Naive thymus-derived CD8-positive, alpha-beta T cell (primary cell): Measurements from ENCODE around the gene UROC1. TPM values are rescaled to one million over a fixed set of nuclear protein-coding genes. Genes with fewer than 3 reads are reported as not detected.

ENCODE experiments used
- ATAC-seq, 2 donors: fragments of 150-1000 bp; cut with Tn5 transposase in 1 of 2; sonication (Bioruptor Pico), chemical (Tn5 transposase) in 1 of 2; 1 replicate in 1 of 2; 2 replicates in 1 of 2; pipeline ENCODE4 v1.10.0; 2021; ENCODE audit warnings: mild to moderate bottlenecking in 2 of 2, moderate library complexity in 2 of 2
- POLR2A ChIA-PET: fragments of 350-600 bp; sonication (Branson Sonifier 250); formaldehyde crosslinking; loops from one replicate; lab custom pipeline; 2021; ENCODE audit warnings: antibody characterized with exemption; lab: Charles Lee
- DNase-seq, 10 donors: peaks; one replicate each; pipeline versions ENCODE4 v3.0.0 to v3.0.0-alpha.2; 2020 to 2022
- H3K27ac Mint-ChIP-seq, 10 donors: one replicate each; pipeline ENCODE4 v1.8.0; 2020 to 2022; ENCODE audit warnings: mild to moderate bottlenecking in 10 of 10, mixed read lengths in 10 of 10, moderate library complexity in 4 of 10, inconsistent platforms in 1 of 10
- H3K27me3 Mint-ChIP-seq, 5 donors: one replicate each; pipeline ENCODE4 v1.8.0; 2021 to 2022; ENCODE audit warnings: mixed read lengths in 5 of 5
- H3K36me3 Mint-ChIP-seq, 3 donors: one replicate each; pipeline ENCODE4 v1.8.0; 2020 to 2022; ENCODE audit warnings: mixed read lengths in 3 of 3, mild to moderate bottlenecking in 2 of 3, inconsistent platforms in 1 of 3
- H3K4me1 Mint-ChIP-seq, 4 donors: one replicate each; pipeline ENCODE4 v1.8.0; 2021 to 2022; ENCODE audit warnings: mixed read lengths in 4 of 4
- H3K4me3 Mint-ChIP-seq, 10 donors: one replicate each; pipeline ENCODE4 v1.8.0; 2020 to 2022; ENCODE audit warnings: mild to moderate bottlenecking in 10 of 10, mixed read lengths in 10 of 10, moderate library complexity in 6 of 10, inconsistent platforms in 1 of 10
- H3K9me3 Mint-ChIP-seq, 9 donors: one replicate each; pipeline ENCODE4 v1.8.0; 2020 to 2022; ENCODE audit warnings: mixed read lengths in 9 of 9, mild to moderate bottlenecking in 3 of 9, inconsistent platforms in 1 of 9, moderate library complexity in 1 of 9
- polyA plus RNA-seq, 3 donors: library from polyadenylated mRNA; unstranded; fragments of 300-500 nt; fragmentation: Illumina TruSeq; gene quantifications; one replicate each; pipeline ENCODE4 v1.2.3, GENCODE V29; 2021
- total RNA-seq, 8 experiments: library from RNA in 2 of 8; stranded (reverse) in 2 of 8; gene quantifications; one replicate each; pipeline ENCODE4 v1.2.3 and lab custom pipeline; 2021 to 2026

Gene UROC1
- total and polyA plus RNA-seq, 5 experiments from 2014 or later = 0.07 to 0.67 (median 0.11) TPM

GRCh38 chr3:126543457-126544061 lies 26.0 kb upstream of the UROC1 start:
- no peak overlapping the region for H3K27ac Mint-ChIP-seq
- peaks cover 0 to 9% (median 6%) of the 10 kb centered on the region in 4 donors for H3K4me1 Mint-ChIP-seq
- no peak overlapping the region for H3K4me3 Mint-ChIP-seq
- peaks cover 0 to 1% (median 0%) of the 10 kb centered on the region in 9 donors for H3K9me3 Mint-ChIP-seq
- peaks cover 0 to 20% (median 4%) of the 10 kb centered on the region in 5 donors for H3K27me3 Mint-ChIP-seq
- no peak for ATAC-seq
- POLR2A ChIA-PET = no interaction called here
- DNase-seq = peak in 1 of 10 donors; percentile 48
- no peaks in the 10 kb centered on the region for H3K36me3 Mint-ChIP-seq

DNA sequence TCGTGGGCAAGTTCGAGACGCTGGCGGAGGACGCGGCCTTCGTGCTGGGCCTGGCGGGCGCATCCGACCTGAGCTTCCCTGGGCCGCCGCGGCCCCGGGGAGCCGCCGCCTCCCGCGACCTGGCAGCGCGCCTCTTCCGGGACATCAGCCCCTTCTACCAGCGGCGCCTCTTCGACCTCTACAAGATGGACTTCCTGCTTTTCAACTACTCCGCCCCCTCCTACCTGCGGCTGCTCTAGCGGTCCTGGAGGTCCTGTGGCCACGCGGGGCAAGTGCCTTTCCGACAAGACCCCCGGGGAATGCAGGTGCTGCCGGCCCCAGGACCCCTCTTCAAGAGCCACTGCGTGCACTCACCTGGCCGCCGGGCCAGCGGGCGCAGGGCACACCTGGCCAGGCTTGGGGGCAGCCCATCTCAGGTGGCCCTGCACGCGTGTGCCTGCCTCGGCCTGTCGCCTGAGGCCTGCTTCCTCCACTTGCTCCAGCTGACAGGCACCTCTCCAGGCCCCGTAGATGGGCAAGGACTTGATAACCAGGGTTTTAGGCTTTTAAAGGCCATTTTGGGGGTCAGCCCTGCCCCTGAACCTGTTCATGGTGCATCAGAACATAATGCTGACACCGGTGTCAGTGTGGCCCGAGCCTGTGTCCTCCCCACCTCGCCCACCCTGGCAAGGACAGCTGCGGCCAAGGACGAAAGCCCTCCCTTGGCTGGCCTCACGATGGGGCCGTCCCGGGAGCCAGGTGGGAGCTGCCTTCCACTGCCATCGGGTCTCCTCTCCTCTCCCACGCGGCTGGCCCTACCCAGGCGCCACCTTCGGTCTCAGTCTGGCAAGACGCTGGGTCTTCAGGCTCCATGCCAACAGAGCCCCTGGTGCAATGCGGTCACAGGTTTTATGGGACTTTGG lies 25.0 kb upstream of the UROC1 start:
- H3K4me3 Mint-ChIP-seq = no peak overlapping the region
- H3K9me3 Mint-ChIP-seq = peaks cover 0 to 1% (median 0%) of the 10 kb centered on the region in 9 donors
- no peaks in the 10 kb centered on the region for H3K36me3 Mint-ChIP-seq
- peak in 2 of 10 donors; percentile 13 to 61 for DNase-seq
- POLR2A ChIA-PET = no interaction called here
- H3K27ac Mint-ChIP-seq = no peak overlapping the region
- H3K4me1 Mint-ChIP-seq = peaks cover 0 to 9% (median 5%) of the 10 kb centered on the region in 4 donors
- peaks cover 0 to 20% (median 4%) of the 10 kb centered on the region in 5 donors for H3K27me3 Mint-ChIP-seq
- no peak for ATAC-seq

- Mint-ChIP-seq H3K27ac (no peak overlapping the region), H3K27me3 (peaks cover 0 to 20% (median 8%) of the 10 kb centered on the region in 5 donors), H3K4me3 (no peak overlapping the region), H3K4me1 (peaks cover 0 to 9% (median 5%) of the 10 kb centered on the region in 4 donors), H3K36me3 (no peaks in the 10 kb centered on the region), H3K9me3 (peaks cover 0 to 1% (median 0%) of the 10 kb centered on the region in 9 donors)
- ATAC-seq (no peak), DNase-seq (peak in 2 of 10 donors; percentile 7 to 27)
- POLR2A ChIA-PET = no interaction called here
Observed at GRCh38 chr3:126541628-126542339, 24.2 kb upstream of the UROC1 start.

GRCh38 chr3:126540951-126541627 lies 23.5 kb upstream of the UROC1 start:
- Mint-ChIP-seq H3K9me3 (peaks cover 0 to 1% (median 0%) of the 10 kb centered on the region in 9 donors), H3K4me3 (no peak overlapping the region), H3K4me1 (peaks cover 0 to 9% (median 5%) of the 10 kb centered on the region in 4 donors), H3K27me3 (peaks cover 0 to 18% (median 6%) of the 10 kb centered on the region in 5 donors), H3K36me3 (no peaks in the 10 kb centered on the region), H3K27ac (peak overlapping the region in 1 of 10 donors; percentile 9)
- ATAC-seq = no peak
- DNase-seq = peak in 1 of 10 donors; percentile 8
- POLR2A ChIA-PET = no interaction called here

DNA sequence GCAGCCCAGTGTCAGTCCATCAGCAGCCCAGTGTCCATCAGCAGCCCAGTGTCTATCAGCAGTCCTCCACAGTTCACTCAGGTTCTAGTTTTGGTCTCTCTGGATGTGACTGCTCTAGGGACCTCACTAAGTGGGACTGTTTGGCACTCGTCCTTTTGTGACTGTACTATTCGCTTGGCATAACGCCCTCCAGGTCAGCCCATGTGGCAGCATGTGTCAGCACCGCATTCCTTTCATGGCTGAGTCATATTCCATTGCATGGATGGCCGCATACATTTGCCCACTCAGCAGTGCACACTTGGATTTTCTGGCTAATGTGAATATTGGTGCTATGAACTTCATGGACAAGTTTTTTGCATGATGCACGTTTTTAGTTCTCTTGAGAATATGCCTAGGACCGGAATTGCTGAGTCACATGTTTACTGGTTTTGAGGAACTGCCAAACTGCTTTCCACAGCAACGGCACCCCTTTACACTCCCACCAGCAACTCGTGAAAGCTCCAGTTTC lies 22.8 kb upstream of the UROC1 start:
- H3K27ac Mint-ChIP-seq = peak overlapping the region in 1 of 10 donors; percentile 9
- peak in 2 of 10 donors; percentile 0 to 28 for DNase-seq
- peaks cover 0 to 19% (median 8%) of the 10 kb centered on the region in 5 donors for H3K27me3 Mint-ChIP-seq
- peaks cover 0 to 1% (median 0%) of the 10 kb centered on the region in 9 donors for H3K9me3 Mint-ChIP-seq
- H3K4me1 Mint-ChIP-seq = peaks cover 0 to 9% (median 5%) of the 10 kb centered on the region in 4 donors
- POLR2A ChIA-PET = no interaction called here
- no peak for ATAC-seq
- no peak overlapping the region for H3K4me3 Mint-ChIP-seq
- H3K36me3 Mint-ChIP-seq = no peaks in the 10 kb centered on the region

DNA sequence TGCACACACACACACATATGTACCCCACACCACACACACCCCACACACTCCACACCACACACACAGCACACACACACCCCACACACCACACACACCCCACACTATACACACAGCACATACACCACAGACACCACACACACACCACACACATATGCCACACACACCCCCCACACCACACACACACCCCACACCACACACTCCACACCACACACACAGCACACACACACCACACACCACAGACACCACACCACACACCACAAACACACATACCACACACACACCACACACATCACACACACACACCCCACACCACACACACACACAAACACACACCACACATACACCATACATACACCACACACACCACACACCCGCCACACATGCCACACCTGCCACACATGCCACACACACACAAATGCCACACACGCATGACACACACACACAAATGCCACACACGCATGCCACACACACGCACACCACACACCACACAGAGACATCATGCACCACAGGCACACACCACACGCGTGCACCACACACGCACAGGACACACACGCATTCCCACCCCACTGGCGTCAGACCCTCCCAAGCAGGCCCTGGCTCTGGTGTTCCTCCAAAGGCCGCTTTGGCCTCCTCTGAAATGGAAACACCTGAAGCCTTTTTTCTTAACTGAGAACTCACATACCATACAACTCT lies 22.1 kb upstream of the UROC1 start:
- Mint-ChIP-seq H3K36me3 (no peaks in the 10 kb centered on the region), H3K9me3 (peaks cover 0 to 1% (median 0%) of the 10 kb centered on the region in 9 donors), H3K27me3 (peaks cover 0 to 23% (median 8%) of the 10 kb centered on the region in 5 donors), H3K27ac (peak overlapping the region in 1 of 10 donors; percentile 34), H3K4me3 (no peak overlapping the region), H3K4me1 (peaks cover 0 to 9% (median 5%) of the 10 kb centered on the region in 4 donors)
- DNase-seq (peak in 1 of 10 donors; percentile 38), ATAC-seq (no peak)
- POLR2A ChIA-PET = no interaction called here

DNA sequence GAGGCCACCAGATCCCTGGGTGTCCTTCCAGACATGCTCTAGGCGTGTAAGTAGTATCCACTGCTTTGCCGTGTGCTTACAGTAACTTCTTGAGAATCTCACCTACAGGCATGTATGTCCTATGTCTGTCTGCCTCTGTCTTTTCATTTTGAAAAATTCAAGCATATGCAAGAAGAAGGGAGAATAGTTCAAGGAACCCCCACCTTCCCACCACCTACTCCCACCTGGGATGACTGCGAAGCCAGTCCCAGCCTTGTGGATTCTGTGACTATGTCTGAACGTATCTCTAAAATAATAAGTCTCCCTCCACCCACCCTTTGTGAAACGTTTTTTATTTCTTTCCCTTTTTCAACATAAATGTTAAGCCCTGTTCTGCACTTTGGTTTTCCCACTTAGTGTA lies 21.4 kb upstream of the UROC1 start:
- Mint-ChIP-seq H3K4me3 (no peak overlapping the region), H3K36me3 (no peaks in the 10 kb centered on the region), H3K9me3 (peaks cover 0 to 1% (median 0%) of the 10 kb centered on the region in 9 donors), H3K27ac (no peak overlapping the region), H3K27me3 (peaks cover 1 to 28% (median 14%) of the 10 kb centered on the region in 5 donors), H3K4me1 (peaks cover 0 to 9% (median 5%) of the 10 kb centered on the region in 4 donors)
- DNase-seq = no peak
- POLR2A ChIA-PET = no interaction called here
- ATAC-seq = no peak

DNA sequence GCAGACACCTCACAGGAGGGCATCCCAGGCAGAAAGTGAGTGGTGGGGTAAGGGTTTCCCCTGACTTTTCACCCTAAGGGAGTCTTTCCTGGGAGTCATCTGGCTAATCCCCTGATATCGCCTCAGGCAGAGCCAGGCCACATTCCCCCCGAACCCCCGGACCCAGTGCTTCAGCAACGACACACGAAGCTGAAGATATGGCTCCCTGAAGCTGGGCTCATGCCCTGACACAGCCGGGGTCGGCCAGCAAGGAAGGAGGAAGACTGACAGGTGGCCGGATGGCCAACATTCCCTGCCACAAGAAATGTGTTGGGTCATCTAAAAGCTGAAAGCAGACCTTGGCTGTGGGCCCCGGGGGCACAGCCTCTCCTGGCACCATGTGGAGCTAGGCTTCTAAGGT lies 20.7 kb upstream of the UROC1 start:
- Mint-ChIP-seq H3K4me1 (peaks cover 0 to 9% (median 5%) of the 10 kb centered on the region in 4 donors), H3K9me3 (peaks cover 0 to 1% (median 0%) of the 10 kb centered on the region in 9 donors), H3K4me3 (no peak overlapping the region), H3K36me3 (no peaks in the 10 kb centered on the region), H3K27ac (no peak overlapping the region), H3K27me3 (peaks cover 1 to 29% (median 14%) of the 10 kb centered on the region in 5 donors)
- DNase-seq (peak in 1 of 10 donors; percentile 58), ATAC-seq (no peak)
- POLR2A ChIA-PET = interaction anchor here (0.5 kb wide), 1 partner anchor 319 kb away, joined by 3 read pairs; no protein-coding TSS in a partner anchor

GRCh38 chr3:126537730-126538281 lies 20.2 kb upstream of the UROC1 start:
- peaks cover 1 to 29% (median 14%) of the 10 kb centered on the region in 5 donors for H3K27me3 Mint-ChIP-seq
- H3K4me1 Mint-ChIP-seq = peaks cover 0 to 9% (median 5%) of the 10 kb centered on the region in 4 donors
- peaks cover 0 to 1% (median 0%) of the 10 kb centered on the region in 9 donors for H3K9me3 Mint-ChIP-seq
- ATAC-seq (no peak), DNase-seq (peak in 1 of 10 donors; percentile 61)
- H3K27ac Mint-ChIP-seq = no peak overlapping the region
- POLR2A ChIA-PET = interaction anchor here (0.5 kb wide), 1 partner anchor 318 kb away, joined by 3 read pairs; no protein-coding TSS in a partner anchor
- no peaks in the 10 kb centered on the region for H3K36me3 Mint-ChIP-seq
- no peak overlapping the region for H3K4me3 Mint-ChIP-seq

GRCh38 chr3:126537116-126537729 lies 19.6 kb upstream of the UROC1 start:
- peak in 1 of 10 donors; percentile 61 for DNase-seq

More at GRCh38 chr3:126537116-126537729, 19.6 kb upstream of the UROC1 start:
- Mint-ChIP-seq H3K27ac (no peak overlapping the region), H3K36me3 (no peaks in the 10 kb centered on the region), H3K9me3 (no peaks in the 10 kb centered on the region), H3K4me1 (peaks cover 0 to 9% (median 5%) of the 10 kb centered on the region in 4 donors), H3K27me3 (peaks cover 1 to 29% (median 14%) of the 10 kb centered on the region in 5 donors), H3K4me3 (no peak overlapping the region)
- no peak for ATAC-seq
- POLR2A ChIA-PET = no interaction called here
